NCI-H128 (cell line): ENCODE results near the gene PROK1.

Source experiments
- DNase-seq: peaks from one replicate; lab custom pipeline; 2025; ENCODE audit not compliant: unreplicated experiment; lab: John Stamatoyannopoulos, UW

PROK1 gene

DNA sequence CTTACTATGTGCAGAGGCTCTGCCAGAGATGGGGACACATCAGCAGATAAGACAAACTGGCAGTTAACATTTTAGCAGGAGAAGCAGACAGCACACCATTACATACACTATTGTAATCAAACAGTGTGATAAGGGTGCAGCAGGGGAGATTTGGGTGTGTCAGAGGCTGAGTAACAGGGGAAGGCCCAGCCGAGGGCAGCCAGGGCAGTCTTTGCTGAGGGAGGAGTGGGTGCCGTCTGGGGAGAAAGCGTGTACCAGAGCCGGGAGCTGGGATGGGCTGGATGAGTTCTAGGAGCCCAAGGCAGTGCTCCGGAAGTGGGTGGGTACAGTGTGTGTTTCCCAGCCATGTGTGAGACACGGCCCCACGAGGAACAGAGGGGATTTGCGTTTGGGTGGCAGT is 36.8 kb downstream of the PROK1 start:
- no peak for DNase-seq

DNA sequence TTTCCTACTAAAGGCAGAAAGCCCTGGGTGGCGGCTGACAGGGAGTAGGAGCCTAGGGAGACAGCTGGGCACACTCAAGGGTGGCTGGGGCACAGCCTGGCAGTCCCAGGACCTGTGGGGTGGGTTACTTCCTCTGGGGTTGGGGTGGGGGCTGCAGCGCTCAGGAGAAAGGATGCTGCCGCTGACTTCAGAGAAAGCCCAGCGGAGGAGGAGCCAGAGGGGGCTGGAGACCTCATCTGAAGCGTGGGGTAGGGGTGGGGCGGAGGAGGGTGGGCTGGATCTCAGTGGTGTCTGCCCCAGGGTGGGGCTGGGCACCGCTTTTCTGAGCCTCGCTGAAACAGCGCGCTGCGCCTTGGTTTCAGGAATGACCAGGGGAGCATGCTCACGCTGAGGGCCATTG is 37.2 kb downstream of the PROK1 start:
- DNase-seq: no peak

- no peak for DNase-seq
Observed at GRCh38 chr1:110488867-110489266, 37.9 kb downstream of the PROK1 start.

DNA sequence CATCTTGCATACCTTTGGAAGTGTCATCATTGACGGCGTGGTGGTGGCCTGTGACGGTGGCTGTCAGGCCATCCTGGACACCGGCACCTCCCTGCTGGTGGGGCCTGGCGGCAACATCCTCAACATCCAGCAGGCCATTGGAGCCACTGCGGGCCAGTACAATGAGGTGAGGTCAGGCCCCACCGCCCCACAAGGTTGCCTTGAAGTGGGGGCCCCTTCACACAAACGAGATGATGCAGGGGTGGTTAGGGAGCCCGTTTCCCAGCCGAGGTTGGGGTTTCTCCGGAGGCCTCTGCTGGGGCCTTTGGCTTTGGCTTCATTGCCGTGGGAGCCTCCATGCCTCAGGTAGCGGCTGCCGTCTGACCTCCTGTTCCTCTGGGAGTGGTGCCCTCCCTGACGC is 38.5 kb downstream of the PROK1 start:
- no peak for DNase-seq

GRCh38 chr1:110489973-110490542 is 39.1 kb downstream of the PROK1 start:
- DNase-seq: no peak

DNA sequence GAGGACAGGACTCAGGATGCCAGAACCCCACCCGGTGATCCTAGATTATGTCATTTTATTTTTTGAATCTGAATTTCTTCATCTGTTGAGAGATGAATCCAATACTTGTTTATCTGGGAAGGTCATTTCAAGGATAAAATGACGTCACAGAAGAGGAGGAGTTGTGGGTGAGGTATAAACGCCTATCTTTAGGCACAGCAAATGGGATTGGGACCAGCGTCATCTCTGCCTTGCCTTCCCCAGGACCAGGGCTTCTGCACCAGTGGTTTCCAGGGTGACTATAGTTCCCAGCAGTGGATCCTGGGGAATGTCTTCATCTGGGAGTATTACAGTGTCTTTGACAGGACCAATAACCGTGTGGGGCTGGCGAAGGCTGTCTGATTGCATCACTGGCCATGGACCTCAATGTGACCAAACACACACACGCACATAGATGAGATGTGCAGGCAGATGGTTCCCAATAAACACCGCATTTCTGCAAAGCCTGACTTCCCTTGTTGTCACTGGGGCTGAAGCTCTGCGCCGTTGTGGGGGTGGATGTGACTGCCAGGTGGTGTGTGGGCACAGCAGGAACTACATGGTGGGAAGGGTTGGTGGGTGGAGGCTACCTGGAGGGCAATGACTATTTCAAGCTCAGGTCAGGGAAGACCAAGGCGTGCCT is 40.0 kb downstream of the PROK1 start:
- DNase-seq: no peak

DNA sequence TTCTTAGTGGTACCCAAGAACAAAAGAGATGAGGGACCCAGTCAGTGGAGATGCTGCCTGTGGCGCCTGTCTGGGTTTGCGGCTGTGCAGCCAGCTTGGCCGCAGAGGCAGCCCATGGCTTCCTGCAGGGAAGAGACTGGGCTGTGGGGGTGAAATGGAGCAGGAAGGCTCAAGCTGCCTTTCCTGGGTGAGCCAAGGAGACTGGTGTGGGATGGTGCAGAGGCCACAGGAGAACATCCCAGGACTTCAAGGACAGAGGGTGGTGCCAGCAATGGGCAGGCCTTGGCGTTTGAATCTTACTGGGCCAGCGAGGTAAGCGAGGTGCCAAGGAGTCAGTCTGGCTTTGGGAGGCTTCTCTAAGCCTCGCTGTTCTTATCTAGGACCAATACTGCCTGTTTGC is 41.6 kb downstream of the PROK1 start:
- DNase-seq: no peak

DNA sequence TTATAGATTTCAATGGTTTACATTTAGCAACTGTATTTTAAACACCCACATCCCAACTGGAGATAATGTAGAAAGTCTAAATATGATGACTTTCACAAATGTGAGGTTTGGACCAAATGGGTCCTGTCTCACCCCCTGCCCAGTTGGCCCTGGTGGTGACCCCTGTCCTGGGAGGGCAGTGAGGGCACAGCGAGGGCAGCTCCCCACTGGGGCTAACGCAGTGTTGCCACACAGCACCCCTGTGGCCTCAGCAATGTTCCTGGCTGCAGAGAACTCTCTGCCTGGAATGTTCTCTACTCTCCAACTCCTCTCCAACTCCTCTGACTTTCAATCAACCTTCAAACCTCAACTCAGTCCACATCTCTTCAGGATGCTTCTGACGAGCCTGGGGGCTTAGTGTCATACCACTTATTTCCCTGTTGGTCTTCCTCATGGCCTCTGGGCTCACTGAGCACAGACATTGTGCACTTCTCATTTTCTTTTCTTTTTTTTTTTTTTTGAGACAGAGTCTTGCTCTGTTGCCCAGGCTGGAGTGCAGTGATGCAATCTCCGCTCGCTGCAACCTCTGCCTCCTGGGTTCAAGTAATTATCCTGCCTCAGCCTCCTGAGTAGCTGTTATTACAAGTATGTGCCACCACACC is 42.2 kb downstream of the PROK1 start:
- no peak for DNase-seq

DNA sequence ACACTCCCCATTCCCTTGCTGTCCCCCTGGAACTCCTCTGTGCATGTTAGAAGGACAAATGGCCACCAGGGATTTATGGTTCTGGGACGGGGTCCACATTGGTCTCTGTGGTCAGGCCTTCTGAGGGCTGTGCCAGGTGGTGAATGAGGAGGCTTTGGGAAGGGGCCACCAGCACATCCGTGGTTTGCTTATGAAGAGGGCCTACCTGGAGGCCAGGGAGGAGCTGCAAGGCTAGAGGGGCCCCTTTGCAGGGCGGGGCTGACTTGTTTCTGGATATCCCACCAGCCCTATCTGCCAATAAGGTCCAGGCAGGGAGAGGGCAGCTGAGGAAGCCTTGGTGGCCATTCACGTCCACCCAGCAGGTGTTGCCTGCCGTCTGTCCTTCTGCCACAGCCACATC is 43.1 kb downstream of the PROK1 start:
- DNase-seq: no peak

GRCh38 chr1:110494522-110495406 is 43.8 kb downstream of the PROK1 start:
- DNase-seq: no peak

- peak; percentile 35 for DNase-seq
Observed at GRCh38 chr1:110495926-110496600, 45.1 kb downstream of the PROK1 start.

DNA sequence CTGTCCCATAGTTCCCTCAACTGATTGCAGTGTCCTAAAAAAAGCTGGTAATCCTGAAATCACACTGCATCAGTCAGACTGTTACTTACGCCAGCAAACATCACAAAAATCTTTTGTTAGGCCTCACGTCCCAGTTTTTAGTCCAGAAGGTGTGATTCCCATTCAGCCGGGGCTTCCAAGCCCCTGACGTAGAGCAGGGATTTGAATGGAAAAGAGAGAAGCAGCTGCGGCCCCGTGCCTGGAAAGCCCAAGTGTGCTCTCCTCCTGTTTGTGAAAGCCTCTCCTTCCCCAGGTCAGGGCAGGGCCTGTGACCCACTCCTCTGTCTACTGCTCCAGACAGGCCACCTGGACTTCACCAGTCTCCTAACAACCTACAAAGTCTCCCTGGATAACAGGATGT is 47.3 kb downstream of the PROK1 start:
- DNase-seq: no peak

GRCh38 chr1:110501488-110502132 is 50.7 kb downstream of the PROK1 start:
- no peak for DNase-seq

- no peak for DNase-seq
Observed at GRCh38 chr1:110502402-110503151, 51.6 kb downstream of the PROK1 start.

DNA sequence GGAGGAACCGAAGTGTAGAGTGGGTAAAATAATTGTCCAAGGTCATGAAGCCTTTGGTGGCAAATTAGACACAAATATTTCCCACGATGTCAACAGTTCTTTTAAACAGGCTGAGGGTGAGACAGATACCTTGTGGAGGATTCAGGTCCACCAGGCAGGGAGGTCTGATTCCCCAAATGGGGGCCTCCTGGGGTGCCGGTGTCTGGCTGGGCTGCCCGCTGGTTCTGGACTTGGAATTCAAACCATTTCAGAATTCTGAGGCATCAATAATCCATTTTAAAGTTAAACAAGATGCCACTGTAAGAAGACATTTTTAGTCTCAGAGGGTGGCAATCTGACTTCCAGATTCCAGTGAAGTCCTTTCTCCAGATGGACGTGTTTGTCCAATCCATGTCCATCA is 52.5 kb downstream of the PROK1 start:
- no peak for DNase-seq

GRCh38 chr1:110504226-110504625 is 53.3 kb downstream of the PROK1 start:
- DNase-seq: no peak

- DNase-seq: no peak
Observed at GRCh38 chr1:110505596-110505995, 54.6 kb downstream of the PROK1 start.

DNA sequence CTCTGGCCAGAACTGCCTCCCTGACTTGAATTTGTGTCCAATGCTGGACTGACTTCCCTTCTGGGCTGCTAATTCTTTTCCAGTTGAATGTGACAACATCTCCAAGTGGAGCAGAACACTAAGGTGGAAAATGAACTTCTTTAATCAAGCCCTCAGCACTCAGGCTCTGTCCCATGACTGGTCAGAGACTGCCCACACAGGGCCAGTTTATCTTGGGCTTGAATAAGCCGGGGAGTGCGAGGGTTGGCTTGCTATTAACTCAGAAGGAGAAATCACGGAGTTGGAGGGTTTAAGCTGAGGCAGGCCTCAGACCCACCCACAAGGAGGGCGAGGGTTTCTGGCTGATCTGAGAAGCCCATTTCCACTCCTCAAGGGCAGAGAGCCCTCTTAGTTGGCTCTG is 55.6 kb downstream of the PROK1 start:
- no peak for DNase-seq
